ENCODE measurements around the gene POLD4.

The POLD4 gene

GRCh38 chr11:67387518-67387917 lies 34.2 kb upstream of the POLD4 start:
- DNase-seq (ENCODE audit: low spot score), result no peak

GRCh38 chr11:67387069-67387468 lies 33.7 kb upstream of the POLD4 start:
- DNase-seq (ENCODE audit: low spot score), result no peak

- DNase-seq (ENCODE audit: low spot score), result no peak
Observed at GRCh38 chr11:67384851-67385366, 31.6 kb upstream of the POLD4 start.

GRCh38 chr11:67382276-67383136 lies 29.2 kb upstream of the POLD4 start:
- DNase-seq (ENCODE audit: low spot score), result peak; percentile 86

GRCh38 chr11:67381244-67381972 lies 28.1 kb upstream of the POLD4 start:
- no peak for DNase-seq (ENCODE audit: low spot score)

GRCh38 chr11:67379061-67380058 lies 26.0 kb upstream of the POLD4 start:
- DNase-seq (ENCODE audit: low spot score), result no peak

- DNase-seq (ENCODE audit: low spot score), result no peak
Observed at GRCh38 chr11:67378544-67378943, 25.2 kb upstream of the POLD4 start.

- no peak for DNase-seq (ENCODE audit: low spot score)
Observed at GRCh38 chr11:67376873-67377808, 23.8 kb upstream of the POLD4 start.

GRCh38 chr11:67376063-67376820 lies 22.9 kb upstream of the POLD4 start:
- DNase-seq (ENCODE audit: low spot score), result no peak

- DNase-seq (ENCODE audit: low spot score), result no peak
Observed at GRCh38 chr11:67375320-67376055, 22.1 kb upstream of the POLD4 start.

- no peak for DNase-seq (ENCODE audit: low spot score)
Observed at GRCh38 chr11:67374571-67375281, 21.4 kb upstream of the POLD4 start.

- no peak for DNase-seq (ENCODE audit: low spot score)
Observed at GRCh38 chr11:67373648-67374570, 20.6 kb upstream of the POLD4 start.

GRCh38 chr11:67372993-67373647 lies 19.8 kb upstream of the POLD4 start, which contains the start of gene CLCF1:
TSS of gene CLCF1 (minus strand) at chr11:67373598. CDS start at chr11:67373539, 59 bp downstream.
- DNase-seq (ENCODE audit: low spot score), result peak; percentile 82

GRCh38 chr11:67372321-67372992 lies 19.1 kb upstream of the POLD4 start:
- no peak for DNase-seq (ENCODE audit: low spot score)

GRCh38 chr11:67371911-67372320 lies 18.6 kb upstream of the POLD4 start:
- DNase-seq (ENCODE audit: low spot score), result no peak

Measured in left forelimb (tissue), 1 donor.